ENCODE measurements around the gene KIF5C. TPM values are rescaled to one million over a fixed set of nuclear protein-coding genes. Genes with fewer than 3 reads are reported as not detected.

Gene KIF5C
- total RNA-seq, 1 experiment from 2014 or later: 0.13 TPM

DNA sequence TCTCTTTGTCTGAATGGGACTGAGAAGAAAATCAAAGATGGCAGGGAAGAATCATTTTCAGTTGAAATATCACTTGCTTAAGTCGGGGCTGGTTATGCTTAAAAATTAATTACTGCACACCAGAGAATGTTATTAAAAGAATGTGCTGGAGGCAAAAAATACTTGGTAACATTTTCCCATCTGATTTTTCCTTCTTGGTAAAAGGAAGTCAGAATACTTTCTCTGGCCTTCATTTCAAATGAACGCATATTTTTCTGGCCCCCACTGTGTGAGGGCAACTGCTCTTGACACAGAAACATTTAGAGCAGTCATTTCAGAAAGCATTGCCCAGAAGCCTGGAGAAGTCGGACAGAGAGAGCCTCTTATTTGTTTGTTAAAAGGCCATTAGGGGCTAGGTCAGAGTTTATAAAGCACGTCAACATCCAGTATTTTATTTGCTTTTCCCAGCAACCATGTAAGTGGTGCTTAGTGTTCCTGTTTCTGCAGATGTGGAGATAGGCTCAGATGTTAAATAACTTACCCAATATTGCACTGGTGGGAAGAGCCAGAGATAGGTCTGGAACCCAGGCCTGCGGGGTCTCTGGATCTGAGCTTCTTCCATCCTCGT is 130.5 kb downstream of the KIF5C start:
- H3K36me3 ChIP-seq: no peaks in the 10 kb centered on the region
- no peak overlapping the region for H3K4me3 ChIP-seq
- no peaks in the 10 kb centered on the region for H3K9me3 ChIP-seq
- DNase-seq: no peak
- H3K27me3 ChIP-seq: peaks cover 3% of the 10 kb centered on the region; the same call in 1 of the 2 replicates

DNA sequence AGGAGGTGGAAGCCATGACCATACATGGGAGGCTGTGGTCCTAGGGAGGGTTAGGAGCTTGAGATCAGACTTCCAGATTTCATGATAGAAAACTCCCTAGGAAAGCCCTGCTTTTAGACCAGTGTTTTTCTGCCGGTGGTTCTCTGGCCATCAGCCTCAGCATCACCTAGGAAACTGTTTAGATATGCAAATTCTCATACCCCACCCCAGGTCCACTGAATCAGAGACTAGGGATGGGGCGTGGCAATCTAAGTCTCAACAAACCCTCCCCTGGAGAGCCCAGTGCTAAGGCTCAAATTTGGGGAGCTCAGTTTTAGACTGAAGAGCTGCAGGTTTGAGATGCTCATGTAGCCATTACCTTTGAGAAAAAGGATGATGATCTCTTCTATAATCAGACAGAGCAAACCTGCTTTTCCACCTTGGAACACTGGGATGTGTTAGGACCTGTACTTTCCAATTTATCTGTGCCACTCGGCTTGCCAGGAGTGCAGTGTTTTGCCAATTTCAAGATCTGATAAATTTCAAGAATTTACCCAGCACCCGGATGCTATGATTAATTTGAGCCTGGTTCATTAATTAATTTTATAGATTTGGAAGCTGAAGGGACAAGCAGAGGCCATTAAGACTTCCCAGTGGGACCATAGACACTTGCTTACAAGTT is 132.0 kb downstream of the KIF5C start:
- Histone ChIP-seq H3K36me3 (no peaks in the 10 kb centered on the region), H3K9me3 (no peaks in the 10 kb centered on the region), H3K4me3 (no peak overlapping the region), H3K27me3 (peaks cover 3% of the 10 kb centered on the region; the same call in 1 of the 2 replicates)
- DNase-seq: no peak

DNA sequence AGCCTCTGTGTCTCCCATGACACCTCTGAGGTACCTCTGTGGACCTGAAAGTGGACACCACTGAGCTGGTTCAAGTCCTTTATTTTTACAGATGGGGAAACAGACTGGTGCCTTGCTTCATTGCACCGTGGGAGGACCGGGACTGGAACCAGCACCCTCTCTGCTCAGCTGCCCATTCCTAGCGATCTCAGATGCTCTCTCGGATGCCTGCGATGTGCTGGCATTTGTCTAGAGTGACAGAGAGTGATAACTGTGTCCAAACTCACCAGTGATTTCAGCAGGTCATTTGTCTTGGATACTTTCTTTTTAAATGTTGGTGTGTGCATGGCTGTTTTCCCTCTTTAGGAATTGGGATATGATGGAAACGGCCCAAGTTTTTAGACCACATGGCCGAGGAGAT is 133.4 kb downstream of the KIF5C start:
- peaks cover 3% of the 10 kb centered on the region; the same call in 1 of the 2 replicates for H3K27me3 ChIP-seq
- H3K9me3 ChIP-seq: no peaks in the 10 kb centered on the region
- no peaks in the 10 kb centered on the region for H3K36me3 ChIP-seq
- DNase-seq: no peak
- no peak overlapping the region for H3K4me3 ChIP-seq

DNA sequence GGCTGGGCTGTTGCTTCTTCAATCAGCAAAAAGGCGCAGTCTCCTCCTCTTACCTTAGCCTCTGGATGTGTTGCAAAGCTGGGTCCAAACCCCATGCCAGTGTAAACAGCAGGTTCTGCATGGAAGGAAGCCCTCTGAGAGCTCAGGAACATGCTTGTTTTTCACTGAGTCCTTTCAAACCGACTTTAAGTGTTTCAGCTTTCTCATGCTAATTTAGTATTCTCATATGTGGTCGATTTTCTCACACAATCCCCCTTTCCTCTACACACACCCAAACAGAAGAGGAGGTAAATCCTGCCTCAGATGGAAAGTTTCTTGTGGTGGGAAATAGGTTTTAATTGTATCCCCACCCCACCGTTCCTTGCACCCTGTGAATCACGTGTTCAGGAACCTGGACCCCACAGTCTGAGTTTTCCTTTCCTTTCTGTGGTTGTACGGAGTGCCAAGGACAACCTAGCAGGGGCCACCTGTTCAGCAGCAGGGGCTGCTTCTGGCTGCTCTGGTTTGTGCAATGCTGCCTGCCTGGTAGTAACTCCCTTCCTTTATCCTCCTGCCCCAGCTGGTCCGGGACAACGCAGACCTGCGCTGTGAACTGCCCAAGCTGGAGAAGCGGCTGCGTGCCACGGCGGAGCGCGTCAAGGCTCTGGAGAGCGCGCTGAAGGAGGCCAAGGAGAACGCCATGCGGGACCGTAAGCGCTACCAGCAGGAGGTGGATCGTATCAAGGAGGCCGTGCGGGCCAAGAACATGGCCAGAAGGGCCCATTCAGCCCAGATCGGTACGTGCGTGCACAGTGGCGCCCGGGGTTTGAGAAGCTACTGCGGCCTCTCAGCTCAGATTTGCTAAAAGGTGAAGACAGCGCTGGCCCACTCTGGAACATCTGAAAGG is 134.8 kb downstream of the KIF5C start:
- no peak for DNase-seq
- Histone ChIP-seq H3K4me3 (no peak overlapping the region), H3K36me3 (no peaks in the 10 kb centered on the region), H3K27me3 (no peaks in the 10 kb centered on the region; the same call in 1 of the 2 replicates), H3K9me3 (no peaks in the 10 kb centered on the region)

DNA sequence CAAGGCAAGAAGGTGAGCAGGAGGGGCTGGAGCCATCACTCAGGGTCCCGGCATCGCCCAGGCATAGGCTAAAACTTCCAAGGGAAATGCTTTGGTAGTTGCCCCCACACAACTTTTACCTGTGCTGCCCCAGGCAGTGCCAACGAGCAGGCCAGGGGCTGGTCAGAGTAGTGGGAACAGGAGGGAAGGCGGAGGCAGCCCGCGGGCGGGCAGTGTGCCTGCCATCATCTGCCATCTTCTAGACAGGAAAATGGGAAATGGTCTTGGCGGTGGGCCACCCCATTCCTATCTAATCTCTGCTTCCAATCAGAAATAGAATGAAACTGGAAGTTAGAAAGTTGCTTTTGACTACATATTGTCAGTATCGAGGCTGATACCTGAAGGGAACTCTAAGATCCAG is 137.5 kb downstream of the KIF5C start:
- H3K36me3 ChIP-seq: no peaks in the 10 kb centered on the region
- no peaks in the 10 kb centered on the region for H3K9me3 ChIP-seq
- DNase-seq: no peak
- H3K27me3 ChIP-seq: no peaks in the 10 kb centered on the region
- H3K4me3 ChIP-seq: no peak overlapping the region

DNA sequence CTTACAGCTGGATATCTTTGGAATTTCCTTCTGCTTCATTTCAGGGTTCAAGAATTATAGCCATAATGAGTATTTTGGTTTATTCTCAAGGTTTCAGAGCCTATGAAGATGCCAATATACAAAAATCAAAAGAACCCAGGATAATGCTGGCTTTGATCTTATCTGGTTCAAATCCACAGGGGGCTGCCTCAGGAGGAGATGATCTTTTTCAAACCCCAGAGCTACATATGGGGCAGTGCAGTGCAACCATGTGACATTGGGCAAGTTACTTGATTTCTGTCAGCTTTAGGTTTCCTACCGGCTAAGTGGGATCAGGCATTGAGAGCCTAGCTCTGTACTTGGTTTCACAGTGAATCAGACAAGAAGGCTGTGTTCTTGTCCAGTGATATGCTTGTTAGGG is 140.5 kb downstream of the KIF5C start:
- H3K36me3 ChIP-seq: no peaks in the 10 kb centered on the region
- H3K27me3 ChIP-seq: no peaks in the 10 kb centered on the region
- no peaks in the 10 kb centered on the region for H3K9me3 ChIP-seq
- DNase-seq: no peak
- no peak overlapping the region for H3K4me3 ChIP-seq

DNA sequence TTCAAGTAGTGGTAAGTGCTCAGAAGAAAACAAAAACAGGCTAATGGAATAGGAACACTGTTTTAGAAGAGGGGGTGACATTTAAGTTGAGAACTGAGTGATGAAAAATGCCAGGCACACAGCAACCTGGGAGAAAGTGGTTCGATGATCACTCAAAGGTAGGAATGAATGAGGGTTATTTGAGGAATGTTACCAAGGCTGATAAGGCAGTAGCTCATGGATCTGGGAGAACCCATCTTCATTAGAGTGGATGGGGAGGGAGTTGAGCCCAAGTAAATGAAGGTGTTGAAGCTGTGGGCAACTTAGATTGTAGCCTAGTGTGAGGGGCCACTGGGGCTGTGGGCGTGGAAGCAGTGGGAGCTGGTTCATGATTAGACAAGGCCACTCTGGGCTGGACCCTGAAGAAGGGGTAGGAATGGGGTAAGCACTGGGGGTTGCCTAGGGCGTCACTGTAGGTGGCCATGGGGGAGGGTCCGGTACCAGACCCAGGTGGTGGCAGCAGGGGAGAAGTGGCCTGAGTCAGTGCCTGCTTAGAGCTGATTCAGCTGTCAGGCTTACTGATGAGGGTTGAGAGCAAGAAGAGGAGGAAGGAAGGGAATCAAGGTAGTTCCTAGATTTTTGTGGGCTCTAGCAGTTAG is 141.0 kb downstream of the KIF5C start:
- DNase-seq: no peak
- no peaks in the 10 kb centered on the region for H3K9me3 ChIP-seq

DNA sequence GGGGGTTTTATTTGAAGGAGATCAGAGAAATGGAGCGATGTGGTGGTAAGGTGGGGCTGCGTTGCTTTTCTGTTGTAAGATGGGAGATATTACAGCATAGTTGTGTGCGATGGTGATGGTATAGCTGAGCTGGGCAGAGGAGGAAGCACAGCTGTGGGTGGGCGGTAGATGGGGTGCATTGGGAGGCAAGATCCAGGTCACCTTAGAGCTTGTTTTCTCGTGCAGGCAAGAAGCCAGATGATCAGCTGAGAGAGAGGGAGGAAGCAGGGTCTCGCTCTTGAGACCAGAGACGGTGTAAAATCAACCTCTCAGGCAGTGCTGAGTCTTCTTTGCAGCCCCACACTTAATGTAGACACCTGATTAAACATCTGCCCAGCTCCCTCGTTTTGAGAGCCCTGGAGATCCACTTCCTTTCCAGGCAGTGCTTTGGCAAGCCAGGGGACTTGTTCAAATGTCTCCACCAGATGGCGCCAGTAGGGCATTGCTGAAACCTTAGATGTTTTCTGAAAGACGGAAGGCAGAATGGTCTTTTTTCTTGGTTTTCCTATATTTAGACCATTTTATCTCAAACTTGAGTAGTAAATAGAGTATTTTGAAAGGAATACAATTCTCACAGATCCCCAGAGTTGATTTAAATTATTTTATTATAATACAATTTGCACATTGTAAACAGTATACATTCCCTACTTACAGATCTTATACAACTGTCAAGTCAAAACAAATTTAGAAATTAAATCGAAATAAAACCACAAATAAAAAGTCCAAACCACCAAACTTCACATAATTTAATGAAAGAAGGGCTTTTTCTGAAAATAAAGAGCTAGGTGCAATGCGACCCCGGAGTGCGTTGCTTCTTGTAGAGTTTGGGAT is 142.3 kb downstream of the KIF5C start:
- Histone ChIP-seq H3K27me3 (no peaks in the 10 kb centered on the region), H3K36me3 (no peaks in the 10 kb centered on the region), H3K9me3 (no peaks in the 10 kb centered on the region), H3K4me3 (no peak overlapping the region)
- DNase-seq: peak; percentile 51

More for the DNA sequence above, 141.0 kb downstream of the KIF5C start:
- H3K27me3 ChIP-seq: no peaks in the 10 kb centered on the region
- no peaks in the 10 kb centered on the region for H3K36me3 ChIP-seq
- no peak overlapping the region for H3K4me3 ChIP-seq

DNA sequence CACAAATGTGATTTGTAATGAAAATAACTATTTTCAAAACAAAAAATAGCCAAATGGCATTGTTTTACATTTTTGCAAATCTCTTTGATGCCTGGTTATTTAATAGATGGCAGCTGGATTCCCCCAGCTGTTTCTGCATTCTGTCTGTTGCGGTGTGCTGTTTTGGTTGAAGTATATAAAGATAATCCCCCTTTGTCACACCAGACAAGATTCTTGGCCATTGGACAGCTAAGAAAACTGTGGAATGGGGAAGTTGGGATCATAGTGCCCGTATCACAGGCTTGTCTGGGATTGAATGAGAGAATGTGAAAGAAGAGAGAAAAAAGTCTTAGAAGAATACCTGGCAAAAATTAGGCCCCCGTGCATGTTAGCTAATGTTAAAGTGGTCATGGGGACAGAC is 144.0 kb downstream of the KIF5C start:
- H3K27me3 ChIP-seq: no peaks in the 10 kb centered on the region
- H3K9me3 ChIP-seq: no peaks in the 10 kb centered on the region
- no peaks in the 10 kb centered on the region for H3K36me3 ChIP-seq
- DNase-seq: no peak
- H3K4me3 ChIP-seq: no peak overlapping the region

DNA sequence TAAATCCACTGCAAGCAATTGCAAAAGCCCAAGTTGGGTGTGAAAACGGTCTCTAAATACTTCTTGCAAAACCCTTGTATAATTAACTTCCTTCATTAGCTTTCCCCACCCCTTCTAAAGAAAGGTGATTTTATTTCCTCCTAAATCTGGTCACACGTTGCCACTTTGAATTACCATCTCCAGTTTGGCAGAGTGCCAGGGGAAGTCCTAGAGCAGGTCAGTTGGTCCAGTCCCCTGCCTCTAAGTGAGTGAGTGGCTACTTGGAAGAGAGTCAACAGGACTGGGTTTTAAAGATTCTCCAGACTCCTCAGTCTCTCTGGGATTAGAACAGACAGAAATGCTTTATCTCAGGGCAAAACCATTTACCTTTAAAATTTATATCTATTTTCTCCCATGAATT is 144.7 kb downstream of the KIF5C start:
- Histone ChIP-seq H3K27me3 (no peaks in the 10 kb centered on the region), H3K9me3 (no peaks in the 10 kb centered on the region), H3K36me3 (no peaks in the 10 kb centered on the region), H3K4me3 (no peak overlapping the region)
- DNase-seq: no peak

DNA sequence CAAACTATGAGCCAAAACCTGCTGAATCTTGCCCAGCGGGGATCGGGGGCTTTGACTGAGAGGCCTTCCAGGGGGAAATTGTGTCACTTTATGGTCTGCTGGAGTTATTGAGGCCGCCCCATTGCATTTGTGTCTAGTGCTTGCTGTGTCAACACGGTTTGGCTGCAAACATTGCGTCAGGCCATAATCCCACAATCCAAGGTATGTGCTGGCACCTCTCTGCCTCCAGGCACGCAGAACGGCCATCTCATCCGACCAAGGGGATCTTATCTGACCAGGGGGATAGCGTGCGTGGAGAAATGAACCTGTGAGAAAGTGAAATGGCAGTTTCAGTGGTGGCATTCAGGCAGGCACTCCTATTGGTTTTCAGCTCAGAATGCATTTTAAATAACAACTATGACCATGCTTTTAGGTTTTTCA is 145.4 kb downstream of the KIF5C start:
- DNase-seq: no peak
- Histone ChIP-seq H3K4me3 (no peak overlapping the region), H3K27me3 (no peaks in the 10 kb centered on the region), H3K36me3 (no peaks in the 10 kb centered on the region), H3K9me3 (no peaks in the 10 kb centered on the region)

DNA sequence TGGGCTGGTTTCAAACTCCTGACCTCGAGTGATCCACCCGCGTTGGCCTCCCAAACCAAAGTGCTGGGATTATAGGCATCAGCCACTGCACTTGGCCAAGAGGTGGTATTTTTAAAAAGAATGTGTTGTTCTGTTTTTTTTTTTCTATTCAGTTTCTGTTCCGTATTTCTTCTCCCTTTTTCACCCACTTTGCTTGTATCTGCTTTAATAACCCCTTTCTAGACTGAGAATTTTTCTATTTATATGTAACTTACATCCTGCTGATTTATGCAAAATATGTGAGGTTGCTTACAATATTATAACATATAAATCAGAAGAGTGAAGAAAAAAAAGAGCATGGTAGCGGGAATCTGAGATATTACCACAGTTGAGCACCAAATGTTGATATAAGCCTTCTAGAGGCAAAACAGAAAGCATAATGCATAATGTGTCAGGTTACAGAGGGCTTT is 146.3 kb downstream of the KIF5C start:
- Histone ChIP-seq H3K4me3 (no peak overlapping the region), H3K36me3 (no peaks in the 10 kb centered on the region), H3K9me3 (no peaks in the 10 kb centered on the region), H3K27me3 (peaks cover 3% of the 10 kb centered on the region)
- DNase-seq: no peak

DNA sequence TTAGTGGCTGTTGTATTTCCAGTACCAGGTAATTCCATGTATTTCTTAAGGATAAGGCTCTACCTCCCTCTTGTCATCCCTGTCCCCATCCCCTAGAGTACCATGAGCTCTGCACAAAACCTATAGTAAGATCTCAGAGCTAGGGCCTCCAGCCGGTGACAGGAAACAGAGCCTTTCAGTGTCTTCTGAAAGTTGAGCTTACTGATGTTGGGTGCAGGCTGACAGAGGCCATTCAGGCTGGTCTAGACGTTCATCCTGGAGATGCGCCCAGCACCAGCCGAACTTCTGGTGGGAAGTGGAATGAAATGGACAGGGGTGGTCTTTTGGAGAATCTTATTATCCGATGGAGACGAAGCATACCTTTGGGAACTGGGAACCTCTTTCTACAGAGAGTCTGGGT is 146.7 kb downstream of the KIF5C start:
- H3K36me3 ChIP-seq: no peaks in the 10 kb centered on the region
- DNase-seq: no peak
- H3K9me3 ChIP-seq: no peaks in the 10 kb centered on the region
- H3K27me3 ChIP-seq: peaks cover 3% of the 10 kb centered on the region
- no peak overlapping the region for H3K4me3 ChIP-seq

DNA sequence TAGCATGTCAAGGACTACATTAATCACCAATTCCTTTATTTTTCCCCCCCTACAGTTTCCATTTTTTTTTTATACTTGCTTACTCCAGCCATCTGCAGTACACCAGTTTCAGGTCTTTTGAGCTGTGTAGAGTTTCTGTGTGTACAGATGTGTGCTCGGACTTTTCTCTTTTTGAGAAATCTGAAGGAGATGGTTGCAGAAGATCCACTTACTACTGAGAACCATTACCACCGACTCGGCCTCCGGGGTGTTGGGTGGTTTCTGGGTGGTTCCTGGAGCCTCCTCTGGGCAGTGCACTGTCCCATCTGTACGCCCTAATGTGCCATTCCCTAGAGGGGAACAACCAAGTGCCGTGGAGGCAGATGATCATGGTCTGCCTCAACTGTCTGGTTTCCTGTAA is 148.1 kb downstream of the KIF5C start:
- Histone ChIP-seq H3K36me3 (no peaks in the 10 kb centered on the region), H3K9me3 (no peaks in the 10 kb centered on the region), H3K4me3 (no peak overlapping the region), H3K27me3 (peaks cover 9% of the 10 kb centered on the region)
- no peak for DNase-seq

DNA sequence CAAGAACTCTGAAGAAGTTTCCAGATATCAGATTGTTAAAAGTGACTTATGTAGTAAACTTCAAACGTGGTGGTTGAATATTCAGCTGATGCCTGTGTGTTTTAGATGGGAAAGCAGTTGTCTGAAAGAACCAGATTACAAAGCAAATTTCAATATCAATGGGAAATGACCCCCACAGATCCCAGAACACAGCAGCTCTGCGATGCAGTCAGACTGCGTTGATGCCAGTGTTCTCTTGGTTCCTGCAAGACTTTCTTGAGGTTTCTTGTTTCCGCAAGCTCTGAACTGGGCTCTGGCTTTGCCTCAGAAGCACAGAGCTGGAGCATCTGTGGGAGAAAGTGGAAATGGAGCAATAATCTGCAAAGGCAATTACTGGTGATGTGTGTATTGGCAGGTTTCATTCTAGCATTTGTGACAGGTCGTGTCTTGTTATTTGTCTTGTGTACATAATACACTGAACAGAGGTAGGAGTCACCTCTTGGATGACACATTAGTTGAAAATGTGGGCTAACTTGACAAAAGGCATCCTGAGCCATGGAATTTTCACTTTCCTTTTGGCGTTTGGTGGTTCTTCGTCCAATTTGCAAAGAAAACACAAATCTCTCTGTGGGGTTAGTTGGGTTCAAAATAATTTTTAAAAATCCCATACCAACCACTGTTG is 152.7 kb downstream of the KIF5C start:
- H3K27me3 ChIP-seq: peaks cover 9% of the 10 kb centered on the region
- H3K9me3 ChIP-seq: no peaks in the 10 kb centered on the region
- H3K4me3 ChIP-seq: no peak overlapping the region
- no peak for DNase-seq
- no peaks in the 10 kb centered on the region for H3K36me3 ChIP-seq

DNA sequence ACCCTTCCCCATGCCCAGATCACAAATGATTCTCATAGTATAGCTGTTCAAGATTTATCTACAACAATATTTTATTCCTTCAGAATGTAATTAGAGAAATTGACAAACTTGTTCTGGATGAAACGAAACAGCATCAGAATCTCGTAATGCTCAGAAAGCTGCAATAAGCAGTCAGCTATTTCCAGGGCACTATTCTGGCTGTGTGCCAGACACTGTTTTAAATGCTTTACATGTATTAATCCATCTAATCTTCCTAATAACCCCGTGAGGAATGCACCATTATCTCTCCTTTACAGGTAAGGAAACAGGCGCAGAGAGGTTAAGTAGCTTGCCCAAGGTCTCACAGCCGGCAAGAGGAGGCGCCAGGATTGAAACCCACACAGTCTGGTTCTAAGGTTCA is 153.3 kb downstream of the KIF5C start:
- H3K9me3 ChIP-seq: no peaks in the 10 kb centered on the region
- DNase-seq: no peak
- H3K36me3 ChIP-seq: no peaks in the 10 kb centered on the region
- H3K27me3 ChIP-seq: peaks cover 9% of the 10 kb centered on the region
- H3K4me3 ChIP-seq: no peak overlapping the region

All from MG63 (cell line).